HL-60 (cell line): ENCODE data around the gene AP3D1.

ENCODE experiments used
- GABPA ChIP-seq: IDR thresholded peaks from 2 replicates; pipeline ENCODE4 v1.6.1; 2012; ENCODE audit warnings: low read depth
- POLR2AphosphoS5 ChIP-seq: IDR thresholded peaks from 2 replicates; pipeline ENCODE4 v1.6.1; 2012; ENCODE audit warnings: low read depth
- TF ChIP-seq, protein P1 (sequence below): IDR thresholded peaks from one replicate; pipeline ENCODE4 v1.5.1; 2011; ENCODE audit warnings: low read length, control low read depth, inconsistent platforms; ENCODE audit not compliant: insufficient read depth
- TF ChIP-seq, protein P2 (sequence below): IDR thresholded peaks from 2 replicates; pipeline ENCODE4 v1.6.1; 2012; ENCODE audit warnings: low read depth; ENCODE audit not compliant: insufficient replicate concordance

DNA sequence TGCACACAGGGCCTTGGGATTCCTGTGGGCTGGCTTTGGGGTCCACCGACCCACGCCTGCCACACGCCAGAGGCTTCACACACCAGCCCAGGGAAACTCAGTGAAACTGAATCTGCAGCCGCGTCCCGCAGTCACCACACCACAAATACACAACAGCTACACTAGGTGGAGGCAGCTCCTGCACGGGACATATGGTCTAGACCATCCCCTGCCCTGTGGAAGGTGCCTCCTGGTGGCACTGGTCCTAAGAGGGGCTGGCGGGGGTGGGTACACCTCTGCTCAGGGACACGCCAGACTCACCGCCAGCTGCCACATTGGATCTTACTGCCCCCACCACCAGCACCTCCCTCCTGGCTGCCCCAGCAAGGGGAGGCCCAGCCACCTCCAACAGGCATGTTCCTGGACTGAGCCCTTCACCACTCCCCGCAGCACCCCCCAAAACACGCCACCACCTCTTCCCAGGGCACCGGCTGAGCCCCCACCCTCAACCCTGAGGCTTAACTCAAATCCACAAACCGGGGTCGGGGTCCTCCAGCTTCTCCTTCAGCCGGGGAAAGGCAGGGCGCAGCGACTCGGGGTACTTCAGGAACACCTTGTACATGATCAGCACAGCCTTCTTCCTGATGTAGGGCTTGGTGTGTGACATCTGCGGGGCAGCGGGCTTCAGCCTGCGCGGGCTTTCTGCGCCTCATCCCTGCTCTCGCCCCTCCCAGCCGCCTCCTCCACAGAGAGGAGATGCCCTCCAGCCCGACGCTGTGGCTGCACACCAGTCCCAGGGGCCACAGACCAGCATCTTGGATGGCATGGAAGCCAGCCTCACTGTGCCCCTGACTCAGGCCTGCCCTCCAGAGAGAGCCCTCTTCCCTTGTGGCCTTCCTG, 21.2 kb downstream of the AP3D1 start:
- TF ChIP-seq, protein P1, sequence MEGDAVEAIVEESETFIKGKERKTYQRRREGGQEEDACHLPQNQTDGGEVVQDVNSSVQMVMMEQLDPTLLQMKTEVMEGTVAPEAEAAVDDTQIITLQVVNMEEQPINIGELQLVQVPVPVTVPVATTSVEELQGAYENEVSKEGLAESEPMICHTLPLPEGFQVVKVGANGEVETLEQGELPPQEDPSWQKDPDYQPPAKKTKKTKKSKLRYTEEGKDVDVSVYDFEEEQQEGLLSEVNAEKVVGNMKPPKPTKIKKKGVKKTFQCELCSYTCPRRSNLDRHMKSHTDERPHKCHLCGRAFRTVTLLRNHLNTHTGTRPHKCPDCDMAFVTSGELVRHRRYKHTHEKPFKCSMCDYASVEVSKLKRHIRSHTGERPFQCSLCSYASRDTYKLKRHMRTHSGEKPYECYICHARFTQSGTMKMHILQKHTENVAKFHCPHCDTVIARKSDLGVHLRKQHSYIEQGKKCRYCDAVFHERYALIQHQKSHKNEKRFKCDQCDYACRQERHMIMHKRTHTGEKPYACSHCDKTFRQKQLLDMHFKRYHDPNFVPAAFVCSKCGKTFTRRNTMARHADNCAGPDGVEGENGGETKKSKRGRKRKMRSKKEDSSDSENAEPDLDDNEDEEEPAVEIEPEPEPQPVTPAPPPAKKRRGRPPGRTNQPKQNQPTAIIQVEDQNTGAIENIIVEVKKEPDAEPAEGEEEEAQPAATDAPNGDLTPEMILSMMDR: no peak
- TF ChIP-seq POLR2AphosphoS5 (no peak), GABPA (no peak)
- TF ChIP-seq, protein P2, sequence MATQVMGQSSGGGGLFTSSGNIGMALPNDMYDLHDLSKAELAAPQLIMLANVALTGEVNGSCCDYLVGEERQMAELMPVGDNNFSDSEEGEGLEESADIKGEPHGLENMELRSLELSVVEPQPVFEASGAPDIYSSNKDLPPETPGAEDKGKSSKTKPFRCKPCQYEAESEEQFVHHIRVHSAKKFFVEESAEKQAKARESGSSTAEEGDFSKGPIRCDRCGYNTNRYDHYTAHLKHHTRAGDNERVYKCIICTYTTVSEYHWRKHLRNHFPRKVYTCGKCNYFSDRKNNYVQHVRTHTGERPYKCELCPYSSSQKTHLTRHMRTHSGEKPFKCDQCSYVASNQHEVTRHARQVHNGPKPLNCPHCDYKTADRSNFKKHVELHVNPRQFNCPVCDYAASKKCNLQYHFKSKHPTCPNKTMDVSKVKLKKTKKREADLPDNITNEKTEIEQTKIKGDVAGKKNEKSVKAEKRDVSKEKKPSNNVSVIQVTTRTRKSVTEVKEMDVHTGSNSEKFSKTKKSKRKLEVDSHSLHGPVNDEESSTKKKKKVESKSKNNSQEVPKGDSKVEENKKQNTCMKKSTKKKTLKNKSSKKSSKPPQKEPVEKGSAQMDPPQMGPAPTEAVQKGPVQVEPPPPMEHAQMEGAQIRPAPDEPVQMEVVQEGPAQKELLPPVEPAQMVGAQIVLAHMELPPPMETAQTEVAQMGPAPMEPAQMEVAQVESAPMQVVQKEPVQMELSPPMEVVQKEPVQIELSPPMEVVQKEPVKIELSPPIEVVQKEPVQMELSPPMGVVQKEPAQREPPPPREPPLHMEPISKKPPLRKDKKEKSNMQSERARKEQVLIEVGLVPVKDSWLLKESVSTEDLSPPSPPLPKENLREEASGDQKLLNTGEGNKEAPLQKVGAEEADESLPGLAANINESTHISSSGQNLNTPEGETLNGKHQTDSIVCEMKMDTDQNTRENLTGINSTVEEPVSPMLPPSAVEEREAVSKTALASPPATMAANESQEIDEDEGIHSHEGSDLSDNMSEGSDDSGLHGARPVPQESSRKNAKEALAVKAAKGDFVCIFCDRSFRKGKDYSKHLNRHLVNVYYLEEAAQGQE: no peak
